Thyroid gland (tissue), 4 donors: ENCODE results near the gene CBARP. TPM values are rescaled to one million over a fixed set of nuclear protein-coding genes. Genes with fewer than 3 reads are reported as not detected.
A peak's percentile ranks its signal among the peaks of the same experiment; 100 is the strongest.
"Not testable (repeated sequence)": the region's sequence is repeated elsewhere in the genome, so short reads cannot be mapped to it uniquely, and the experiment has no call there.

Source experiments
- DNase-seq, 2 donors: peaks; one replicate each; pipeline ENCODE4 v3.0.0-alpha.2; 2019
- H3K27ac ChIP-seq, 3 donors: fragments of 200-600 bp; sonication (generic); 1 replicate in 2 of 3; 2 replicates in 1 of 3; pipeline ENCODE4 v1.5.1; 2016 to 2019; ENCODE audit warnings: mild to moderate bottlenecking in 1 of 3, moderate library complexity in 1 of 3
- H3K27me3 ChIP-seq: fragments of 200-600 bp; sonication (generic); one replicate; pipeline ENCODE4 v1.5.1; 2019
- H3K36me3 ChIP-seq, 2 donors: fragments of 200-600 bp; sonication (generic); one replicate each; pipeline ENCODE4 v1.5.1; 2016 to 2019
- H3K4me1 ChIP-seq, 2 donors: fragments of 200-600 bp; sonication (generic); one replicate each; pipeline ENCODE4 v1.5.1; 2017 to 2019
- H3K4me3 ChIP-seq, 3 donors: fragments of 200-600 bp; sonication (generic); replicated peaks in 1 of 3; 1 replicate in 2 of 3; 2 replicates in 1 of 3; pipeline ENCODE4 v1.5.1; 2016; ENCODE audit warnings: mild to moderate bottlenecking in 1 of 3
- H3K9me3 ChIP-seq: fragments of 200-600 bp; sonication (generic); one replicate; pipeline ENCODE4 v1.5.1; 2017
- POLR2A ChIP-seq, 2 donors: fragments of 450-650 bp; IDR thresholded peaks; one replicate each; pipeline ENCODE4 v1.6.1; 2017; ENCODE audit warnings: antibody characterized with exemption in 2 of 2, mild to moderate bottlenecking in 2 of 2, moderate library complexity in 1 of 2
- WGBS, 2 donors: methylation state at CpG; one replicate each; pipeline ENCODE4 v1.1.5; 2017; 5-methylcytosine and 5-hydroxymethylcytosine counted together
- intact Hi-C: fragments of 100-400 bp; cut with DNase I; formaldehyde crosslinking; loops from one replicate; pipeline ENCODE4 v1.15.1; 2023
- total RNA-seq, 4 donors: library from RNA; depleted of rRNA; stranded (reverse); fragments of >200 nt; gene quantifications; one replicate each; pipeline ENCODE4 v1.2.3, GENCODE V29; 2016
- TF ChIP-seq, protein P1 (sequence below), 6 experiments: fragments of 200-600 bp in 3 of 6; fragments of 450-650 bp in 3 of 6; sonication (generic) in 3 of 6; IDR thresholded peaks; one replicate each; pipeline ENCODE4 v1.5.1; 2016 to 2019; ENCODE audit warnings: antibody characterized with exemption in 6 of 6, mild to moderate bottlenecking in 2 of 6, inconsistent platforms in 1 of 6, moderate library complexity in 1 of 6

The CBARP gene
- total RNA-seq, 4 donors from 2014 or later = 0.73 to 3.2 (median 1.5) TPM

DNA sequence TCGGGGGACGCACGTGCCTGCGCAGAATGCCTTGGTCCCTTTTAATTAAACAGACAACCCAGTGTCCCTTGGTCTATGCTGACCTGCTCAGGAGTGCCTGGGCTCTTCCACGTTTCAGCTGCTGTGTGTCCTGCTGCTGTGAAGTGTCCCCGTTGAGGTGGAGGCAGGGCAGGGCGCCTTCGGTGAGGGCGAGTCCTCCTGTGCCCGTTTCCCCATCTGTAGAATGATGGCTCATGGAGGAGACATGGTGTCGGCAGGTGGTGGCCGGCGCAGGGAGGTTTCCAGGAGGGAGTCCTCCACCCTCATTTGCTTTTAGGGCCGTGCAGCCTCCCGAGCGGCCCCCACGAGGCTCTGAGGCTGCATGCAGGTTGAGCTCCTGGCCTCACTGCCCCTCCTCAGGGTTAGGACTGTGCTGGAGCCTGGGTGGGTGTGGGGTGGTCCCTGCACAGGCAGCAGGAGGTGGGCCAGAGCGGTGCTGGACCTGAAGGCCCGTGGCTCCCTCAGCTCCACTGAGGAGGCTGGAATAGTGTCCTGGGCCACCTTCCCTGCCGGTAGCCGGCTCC, 23.4 kb downstream of the CBARP start:
- 68 to 75% methylated on average over 10 to 12 of the region's 21 CpGs for WGBS, 2 donors
- Histone ChIP-seq H3K27ac (peak overlapping the region; percentile 81 to 84 (median 81)), H3K4me1 (peaks cover 26 to 62% of the 10 kb centered on the region in 2 donors), H3K36me3 (no peaks in the 10 kb centered on the region), H3K27me3 (no peaks in the 10 kb centered on the region), H3K9me3 (no peaks in the 10 kb centered on the region), H3K4me3 (no peak overlapping the region)
- TF ChIP-seq, protein P1, sequence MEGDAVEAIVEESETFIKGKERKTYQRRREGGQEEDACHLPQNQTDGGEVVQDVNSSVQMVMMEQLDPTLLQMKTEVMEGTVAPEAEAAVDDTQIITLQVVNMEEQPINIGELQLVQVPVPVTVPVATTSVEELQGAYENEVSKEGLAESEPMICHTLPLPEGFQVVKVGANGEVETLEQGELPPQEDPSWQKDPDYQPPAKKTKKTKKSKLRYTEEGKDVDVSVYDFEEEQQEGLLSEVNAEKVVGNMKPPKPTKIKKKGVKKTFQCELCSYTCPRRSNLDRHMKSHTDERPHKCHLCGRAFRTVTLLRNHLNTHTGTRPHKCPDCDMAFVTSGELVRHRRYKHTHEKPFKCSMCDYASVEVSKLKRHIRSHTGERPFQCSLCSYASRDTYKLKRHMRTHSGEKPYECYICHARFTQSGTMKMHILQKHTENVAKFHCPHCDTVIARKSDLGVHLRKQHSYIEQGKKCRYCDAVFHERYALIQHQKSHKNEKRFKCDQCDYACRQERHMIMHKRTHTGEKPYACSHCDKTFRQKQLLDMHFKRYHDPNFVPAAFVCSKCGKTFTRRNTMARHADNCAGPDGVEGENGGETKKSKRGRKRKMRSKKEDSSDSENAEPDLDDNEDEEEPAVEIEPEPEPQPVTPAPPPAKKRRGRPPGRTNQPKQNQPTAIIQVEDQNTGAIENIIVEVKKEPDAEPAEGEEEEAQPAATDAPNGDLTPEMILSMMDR (IDR thresholded peaks at IDR 0.05) = no peak
- no peak for TF ChIP-seq POLR2A (IDR thresholded peaks at IDR 0.05)
- DNase-seq = no peak
- intact Hi-C loops = no loop called here

DNA sequence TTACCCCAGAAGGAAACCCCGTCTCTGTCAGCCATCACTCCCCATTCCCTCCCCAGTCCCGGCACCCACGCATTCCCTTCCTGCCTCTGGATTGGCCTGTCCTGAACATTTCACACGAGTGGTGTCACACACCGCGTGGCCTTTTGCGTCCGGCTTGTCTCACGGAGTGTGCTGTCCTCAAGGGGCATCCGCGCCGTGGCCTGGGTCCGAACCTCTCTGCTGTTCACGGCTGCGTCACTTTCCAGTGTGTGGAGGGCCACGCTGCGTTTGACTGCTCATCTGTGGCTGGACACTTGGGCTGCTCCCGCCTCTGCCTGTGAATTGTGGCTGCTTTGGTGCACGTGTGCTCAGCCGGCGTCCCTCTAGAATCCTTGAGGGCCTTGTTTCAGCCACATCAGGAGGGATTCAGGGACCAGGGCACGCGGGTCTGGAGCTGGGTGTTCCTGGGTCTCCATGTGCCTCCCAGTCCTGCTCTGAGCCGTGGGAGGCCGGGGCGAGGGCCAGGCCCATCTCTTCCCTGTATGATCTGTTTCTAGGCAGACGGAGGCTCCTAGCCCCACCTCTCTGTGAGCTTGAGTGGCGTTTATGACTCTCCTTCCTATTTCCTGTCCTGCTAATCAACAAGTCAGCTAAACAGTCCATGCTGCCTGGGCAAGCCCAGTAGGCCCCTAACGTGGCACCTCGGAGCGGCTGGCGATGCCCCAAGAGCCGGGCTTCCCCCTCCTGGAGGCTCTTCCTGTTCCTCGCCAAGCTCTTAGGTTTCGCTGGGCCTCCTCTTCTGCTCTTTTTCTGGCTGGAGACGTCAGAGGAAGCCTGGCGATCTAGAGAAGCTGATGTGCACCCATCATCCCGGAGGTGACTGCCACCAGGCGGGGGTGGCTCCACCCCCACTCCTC, 24.2 kb downstream of the CBARP start:
- 75 to 81% methylated on average over 19 to 29 of the region's 39 CpGs for WGBS, 2 donors
- Histone ChIP-seq H3K4me3 (no peak overlapping the region), H3K4me1 (peaks cover 32 to 70% of the 10 kb centered on the region in 2 donors), H3K9me3 (no peaks in the 10 kb centered on the region), H3K27ac (peak overlapping the region; percentile 81 to 84 (median 81)), H3K36me3 (no peaks in the 10 kb centered on the region), H3K27me3 (no peaks in the 10 kb centered on the region)
- DNase-seq = peak; percentile 34 to 40
- TF ChIP-seq POLR2A (IDR thresholded peaks at IDR 0.05) = no peak
- TF ChIP-seq, protein P1 (IDR thresholded peaks at IDR 0.05) = no peak
- intact Hi-C loops = no loop called here

DNA sequence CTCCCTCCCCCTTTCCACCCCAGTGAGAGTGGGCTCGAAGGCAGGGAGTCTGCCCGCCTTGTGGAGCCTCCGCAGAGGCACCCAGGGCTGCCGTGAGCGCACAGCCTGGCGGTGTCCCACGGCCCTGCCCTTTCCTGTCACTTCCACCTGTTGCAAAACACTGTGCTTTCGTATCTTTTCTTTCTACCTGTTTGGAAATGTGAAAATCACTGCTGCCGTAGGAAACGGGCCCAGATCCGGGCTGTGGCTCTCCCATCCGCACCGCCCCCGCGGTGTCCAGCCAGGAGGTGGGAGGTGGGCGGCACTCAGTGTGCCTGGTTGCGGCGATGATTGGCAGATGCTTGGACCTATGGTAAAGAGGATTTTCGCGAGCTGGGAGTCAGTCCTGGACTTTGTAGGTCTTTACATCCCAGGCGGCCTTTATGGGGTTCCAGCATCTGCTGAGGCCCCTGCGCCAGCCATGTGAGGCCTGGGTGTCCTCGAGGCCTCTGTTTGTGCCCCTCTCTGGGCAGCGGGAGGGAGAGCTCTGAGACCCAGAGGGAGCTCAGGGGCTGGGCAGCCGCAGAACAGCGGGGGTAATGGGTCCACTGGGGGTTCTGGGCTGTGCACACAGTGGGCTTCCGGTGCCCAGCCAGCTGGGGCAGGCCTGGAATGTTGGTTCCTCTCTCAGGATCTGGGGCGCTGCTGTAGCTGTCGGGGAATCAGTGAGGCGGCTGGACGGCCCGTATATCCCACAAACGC, 26.1 kb downstream of the CBARP start:
- Histone ChIP-seq H3K9me3 (no peaks in the 10 kb centered on the region), H3K36me3 (no peaks in the 10 kb centered on the region), H3K4me3 (no peak overlapping the region), H3K4me1 (peaks cover 46 to 78% of the 10 kb centered on the region in 2 donors), H3K27ac (no peak overlapping the region), H3K27me3 (no peaks in the 10 kb centered on the region)
- TF ChIP-seq POLR2A (IDR thresholded peaks at IDR 0.05) = no peak
- TF ChIP-seq, protein P1 (IDR thresholded peaks at IDR 0.05) = no peak
- intact Hi-C loops = no loop called here
- WGBS, 2 donors = 87 to 93% methylated on average over 29 to 33 of the region's 33 CpGs
- DNase-seq = no peak

DNA sequence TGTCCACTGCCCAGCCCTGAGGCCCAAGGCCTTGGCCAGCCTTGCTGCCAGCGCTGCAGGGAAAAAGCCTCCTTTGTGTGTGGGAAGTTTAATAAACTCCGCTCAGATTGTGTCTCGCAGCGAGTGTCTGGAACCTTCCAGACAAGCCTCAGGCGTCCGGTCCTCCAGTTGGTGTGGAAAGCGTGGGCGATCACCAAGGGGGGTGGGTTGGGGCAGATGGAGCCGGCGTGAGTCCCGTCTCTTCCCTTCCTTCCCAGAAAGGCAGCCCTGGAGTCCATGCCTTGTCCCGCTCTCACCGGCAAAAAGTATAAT, 27.6 kb downstream of the CBARP start:
- no peak for TF ChIP-seq POLR2A (IDR thresholded peaks at IDR 0.05)
- TF ChIP-seq, protein P1 (IDR thresholded peaks at IDR 0.05) = no peak
- peaks cover 42 to 64% of the 10 kb centered on the region in 2 donors for H3K4me1 ChIP-seq
- intact Hi-C loops = no loop called here
- WGBS, 2 donors = 89 to 93% methylated on average over 8 to 13 of the region's 13 CpGs
- H3K9me3 ChIP-seq = no peaks in the 10 kb centered on the region
- H3K27me3 ChIP-seq = no peaks in the 10 kb centered on the region
- H3K4me3 ChIP-seq = no peak overlapping the region
- no peak overlapping the region for H3K27ac ChIP-seq
- no peaks in the 10 kb centered on the region for H3K36me3 ChIP-seq
- no peak for DNase-seq

DNA sequence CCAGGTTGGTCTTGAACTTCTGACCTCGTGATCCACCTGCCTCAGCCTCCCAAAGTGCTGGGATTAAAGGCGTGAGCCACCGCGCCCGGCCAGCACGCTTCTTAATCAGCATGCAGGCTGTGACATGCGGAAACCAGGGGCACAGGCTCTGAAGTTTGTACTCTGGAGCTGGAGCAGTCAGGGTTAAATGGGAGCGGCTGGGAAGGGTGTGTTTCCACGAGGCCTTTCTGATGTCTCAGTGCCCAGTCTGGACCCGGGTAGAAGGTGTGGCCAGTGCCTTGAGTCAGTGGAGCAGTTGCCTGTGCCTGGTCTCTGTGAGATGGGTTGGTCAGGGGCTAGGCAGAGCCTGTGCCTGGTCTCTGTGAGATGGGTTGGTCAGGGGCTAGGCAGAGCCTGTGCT, 29.0 kb downstream of the CBARP start:
- 75 to 94% methylated on average over 8 to 10 of the region's 10 CpGs for WGBS, 2 donors

More for the DNA sequence above, 29.0 kb downstream of the CBARP start:
- H3K4me3 ChIP-seq, H3K9me3 ChIP-seq, H3K27me3 ChIP-seq, H3K27ac ChIP-seq, intact Hi-C loops, H3K36me3 ChIP-seq, DNase-seq: not testable (repeated sequence)
- H3K4me1 ChIP-seq = peaks cover 32 to 54% of the 10 kb centered on the region in 2 donors
